KOPT-K1 (cell line): ENCODE measurements around the gene IQUB.
"Not testable (repeated sequence)": the region's sequence is repeated elsewhere in the genome, so short reads cannot be mapped to it uniquely, and the experiment has no call there.

Experiments used
- H3K27ac ChIP-seq: fragments of 200-600 bp; sonication (generic); 2 replicates; pipeline ENCODE4 v1.5.1; 2016; ENCODE audit warnings: antibody characterized with exemption, mild to moderate bottlenecking, low read depth, low read length; ENCODE audit not compliant: poor library complexity, severe bottlenecking
- H3K36me3 ChIP-seq: fragments of 200-600 bp; sonication (generic); 2 replicates; pipeline ENCODE4 v1.5.1; 2017; ENCODE audit warnings: antibody characterized with exemption, mild to moderate bottlenecking, low read length, moderate library complexity; ENCODE audit not compliant: insufficient read depth
- H3K9me3 ChIP-seq: fragments of 200-600 bp; sonication (generic); 2 replicates; pipeline ENCODE4 v1.5.1; 2017; ENCODE audit warnings: antibody characterized with exemption, low read length, mild to moderate bottlenecking; ENCODE audit not compliant: insufficient read depth, poor library complexity, severe bottlenecking

Gene IQUB

GRCh38 chr7:123431075-123431614, 103.2 kb downstream of the IQUB start:
- no peaks in the 10 kb centered on the region for H3K36me3 ChIP-seq
- no peaks in the 10 kb centered on the region for H3K9me3 ChIP-seq
- H3K27ac ChIP-seq, result no peak overlapping the region

GRCh38 chr7:123425246-123425645, 109.1 kb downstream of the IQUB start:
- Histone ChIP-seq H3K36me3 (no peaks in the 10 kb centered on the region), H3K9me3 (no peaks in the 10 kb centered on the region), H3K27ac (no peak overlapping the region)

DNA sequence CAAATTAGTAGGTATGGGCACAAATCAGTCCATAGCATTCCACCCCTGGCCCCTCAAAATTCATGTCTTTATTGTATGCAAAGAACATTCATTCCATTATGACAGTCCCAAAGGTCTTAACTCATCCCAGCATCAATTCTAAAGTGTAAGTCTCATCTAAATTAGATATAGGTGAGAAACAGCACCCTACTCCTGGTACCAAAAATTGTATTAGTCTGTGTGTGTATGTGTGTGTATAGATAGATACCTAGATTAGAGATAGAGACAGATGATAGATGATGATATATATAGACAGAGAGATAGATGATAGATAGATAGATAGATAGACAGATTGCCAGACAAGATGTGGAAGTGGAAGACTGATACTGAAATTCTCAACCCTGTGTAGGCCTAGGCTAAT, 109.9 kb downstream of the IQUB start:
- H3K36me3 ChIP-seq, result no peaks in the 10 kb centered on the region
- H3K27ac ChIP-seq, result no peak overlapping the region
- no peaks in the 10 kb centered on the region for H3K9me3 ChIP-seq

DNA sequence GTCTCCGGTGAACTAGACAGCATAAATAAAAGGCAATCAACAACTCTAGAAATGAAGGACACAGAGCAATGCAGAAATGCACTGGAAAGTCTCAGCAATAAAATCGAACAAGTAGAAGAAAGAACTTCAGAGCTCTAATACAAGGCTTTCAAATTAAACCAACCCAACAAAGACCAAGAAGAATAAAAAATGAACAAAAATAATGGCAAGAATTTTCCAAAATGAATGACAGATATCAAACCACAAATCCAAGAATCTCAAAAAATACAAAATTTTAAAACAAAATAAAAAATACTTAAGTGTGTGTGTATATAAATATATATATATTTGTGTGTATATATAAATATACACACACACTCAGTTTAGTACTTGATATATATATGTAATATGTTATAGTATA, 110.8 kb downstream of the IQUB start:
- H3K36me3 ChIP-seq, result no peaks in the 10 kb centered on the region
- H3K27ac ChIP-seq, result no peak overlapping the region
- H3K9me3 ChIP-seq, result no peaks in the 10 kb centered on the region

GRCh38 chr7:123417580-123417979, 116.8 kb downstream of the IQUB start:
- H3K27ac ChIP-seq, result no peak overlapping the region
- peaks cover 12% of the 10 kb centered on the region for H3K9me3 ChIP-seq
- H3K36me3 ChIP-seq, result no peaks in the 10 kb centered on the region

GRCh38 chr7:123415625-123416024, 118.8 kb downstream of the IQUB start:
- Histone ChIP-seq H3K9me3 (peaks cover 12% of the 10 kb centered on the region), H3K36me3 (no peaks in the 10 kb centered on the region), H3K27ac (no peak overlapping the region)

- Histone ChIP-seq H3K27ac (no peak overlapping the region), H3K36me3 (no peaks in the 10 kb centered on the region), H3K9me3 (no peaks in the 10 kb centered on the region)
Measured at GRCh38 chr7:123410273-123410904, 124.0 kb downstream of the IQUB start.

DNA sequence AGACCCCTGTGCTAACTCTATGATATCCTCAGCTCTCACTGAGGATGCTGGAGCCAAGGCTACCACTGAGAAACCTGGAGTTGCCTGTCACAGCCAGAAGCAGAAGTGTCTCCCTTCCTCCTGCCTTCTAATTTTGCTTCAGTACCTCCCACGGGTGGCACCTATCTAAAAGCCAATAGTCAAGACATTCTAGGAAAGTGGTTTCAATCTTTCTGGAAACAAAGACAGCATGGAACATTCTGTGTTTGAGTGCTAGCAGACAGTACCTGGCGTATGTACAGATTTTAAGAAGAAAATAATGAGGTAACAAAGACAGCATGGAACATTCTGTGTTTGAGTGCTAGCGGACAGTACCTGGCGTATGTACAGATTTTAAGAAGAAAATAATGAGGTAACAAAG, 126.4 kb downstream of the IQUB start:
- H3K27ac ChIP-seq, H3K36me3 ChIP-seq: not testable (repeated sequence)

More for the DNA sequence above, 126.4 kb downstream of the IQUB start:
- H3K9me3 ChIP-seq, result not testable (repeated sequence)
